ENCODE measurements around the gene LATS2. TPM values are rescaled to one million over a fixed set of nuclear protein-coding genes. Genes with fewer than 3 reads are reported as not detected.

The LATS2 gene
- polyA plus RNA-seq, 6 donors from 2014 or later: 0.07 to 0.68 (median 0.21) TPM; not detected in 1

DNA sequence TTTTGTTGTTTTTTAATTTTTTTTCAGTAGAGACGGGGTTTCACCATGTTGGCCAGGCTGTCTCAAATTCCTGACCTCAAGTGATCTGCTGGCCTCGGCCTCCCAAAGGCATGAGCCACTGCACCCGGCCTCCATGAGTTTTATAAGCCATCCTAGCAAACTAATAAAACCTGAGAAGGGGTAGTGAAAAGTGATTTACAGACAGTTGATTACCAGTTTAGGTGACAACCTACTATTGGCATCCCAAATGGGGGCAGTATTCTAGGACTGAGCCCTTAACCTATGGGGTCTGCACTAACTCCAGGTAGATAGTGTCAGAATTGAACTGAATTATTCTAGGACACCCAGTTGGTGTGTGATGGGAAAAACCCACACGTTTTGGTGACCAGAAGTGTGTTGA, 6.5 kb upstream of the LATS2 start:
- no peak for ATAC-seq (ENCODE audit: low read depth in 2 of 2)
- Mint-ChIP-seq H3K27me3 (peaks cover 2 to 11% (median 7%) of the 10 kb centered on the region in 3 donors), H3K4me3 (peak overlapping the region in 1 of 8 donors; percentile 63), H3K27ac (no peak overlapping the region), H3K36me3 (no peaks in the 10 kb centered on the region), H3K9me3 (no peaks in the 10 kb centered on the region), H3K4me1 (no peaks in the 10 kb centered on the region)
- no peak for DNase-seq

- peaks cover 9 to 17% (median 13%) of the 10 kb centered on the region in 3 donors for H3K27me3 Mint-ChIP-seq
- H3K9me3 Mint-ChIP-seq: no peaks in the 10 kb centered on the region
- peaks cover under 1 to 3% (median 1%) of the 10 kb centered on the region in 3 donors for H3K4me1 Mint-ChIP-seq
- no peaks in the 10 kb centered on the region for H3K36me3 Mint-ChIP-seq
- ATAC-seq (ENCODE audit: low read depth in 2 of 2): no peak
- H3K4me3 Mint-ChIP-seq: no peak overlapping the region
- no peak overlapping the region for H3K27ac Mint-ChIP-seq
- no peak for DNase-seq
Observed at GRCh38 chr13:21066946-21067345, 5.6 kb upstream of the LATS2 start.

DNA sequence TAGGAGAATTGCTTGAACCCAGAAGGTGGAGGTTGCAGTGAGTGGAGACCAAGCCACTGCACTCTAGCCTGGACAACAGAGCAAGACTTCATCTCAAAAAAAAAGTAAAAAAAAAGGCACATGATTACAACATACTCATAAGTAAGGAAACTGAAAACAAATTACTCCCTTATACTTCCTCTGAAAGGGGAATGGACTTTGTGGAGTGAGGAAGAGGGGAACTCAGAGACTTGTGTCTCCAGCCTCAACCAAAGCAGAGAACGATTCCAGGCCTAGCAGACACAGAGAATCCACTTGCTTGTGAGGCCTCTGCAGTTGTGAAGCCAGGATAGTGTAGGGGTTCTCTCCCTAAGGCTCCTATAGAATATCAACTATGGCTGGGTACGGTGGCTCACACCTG, 4.3 kb upstream of the LATS2 start:
- Mint-ChIP-seq H3K36me3 (no peaks in the 10 kb centered on the region), H3K4me1 (peaks cover 5 to 9% (median 6%) of the 10 kb centered on the region in 3 donors), H3K9me3 (no peaks in the 10 kb centered on the region), H3K27me3 (peaks cover 9 to 17% (median 17%) of the 10 kb centered on the region in 3 donors), H3K27ac (no peak overlapping the region), H3K4me3 (no peak overlapping the region)
- ATAC-seq (ENCODE audit: low read depth in 2 of 2) (no peak), DNase-seq (no peak)

DNA sequence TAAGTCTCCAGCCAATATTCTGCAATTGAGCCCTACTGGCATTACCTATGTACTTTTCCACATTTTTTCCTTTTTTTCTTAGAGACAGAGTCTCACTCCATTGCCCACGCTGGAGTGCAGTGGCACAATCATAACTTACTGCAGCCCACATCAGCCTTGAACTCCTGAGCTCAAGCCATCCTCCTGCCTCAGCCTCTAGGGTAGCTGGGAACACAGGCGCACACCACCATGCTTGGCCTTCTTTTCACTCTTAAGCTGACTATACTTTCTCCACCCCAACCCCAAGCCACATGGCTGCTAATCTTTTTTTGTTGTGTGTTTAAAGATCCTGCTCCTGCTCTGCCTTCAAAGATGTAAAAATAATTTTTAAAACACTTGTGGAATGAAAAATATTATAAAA, 1.6 kb upstream of the LATS2 start:
- no peaks in the 10 kb centered on the region for H3K36me3 Mint-ChIP-seq
- H3K27me3 Mint-ChIP-seq: peaks cover 9 to 17% (median 17%) of the 10 kb centered on the region in 3 donors
- peaks cover 6 to 9% (median 7%) of the 10 kb centered on the region in 3 donors for H3K4me1 Mint-ChIP-seq
- no peaks in the 10 kb centered on the region for H3K9me3 Mint-ChIP-seq
- no peak for ATAC-seq (ENCODE audit: low read depth in 2 of 2)
- H3K27ac Mint-ChIP-seq: peak overlapping the region in 3 of 6 donors; percentile 52 to 69 (median 53)
- H3K4me3 Mint-ChIP-seq: peak overlapping the region in 5 of 8 donors; percentile 66 to 92 (median 81)
- DNase-seq: no peak

DNA sequence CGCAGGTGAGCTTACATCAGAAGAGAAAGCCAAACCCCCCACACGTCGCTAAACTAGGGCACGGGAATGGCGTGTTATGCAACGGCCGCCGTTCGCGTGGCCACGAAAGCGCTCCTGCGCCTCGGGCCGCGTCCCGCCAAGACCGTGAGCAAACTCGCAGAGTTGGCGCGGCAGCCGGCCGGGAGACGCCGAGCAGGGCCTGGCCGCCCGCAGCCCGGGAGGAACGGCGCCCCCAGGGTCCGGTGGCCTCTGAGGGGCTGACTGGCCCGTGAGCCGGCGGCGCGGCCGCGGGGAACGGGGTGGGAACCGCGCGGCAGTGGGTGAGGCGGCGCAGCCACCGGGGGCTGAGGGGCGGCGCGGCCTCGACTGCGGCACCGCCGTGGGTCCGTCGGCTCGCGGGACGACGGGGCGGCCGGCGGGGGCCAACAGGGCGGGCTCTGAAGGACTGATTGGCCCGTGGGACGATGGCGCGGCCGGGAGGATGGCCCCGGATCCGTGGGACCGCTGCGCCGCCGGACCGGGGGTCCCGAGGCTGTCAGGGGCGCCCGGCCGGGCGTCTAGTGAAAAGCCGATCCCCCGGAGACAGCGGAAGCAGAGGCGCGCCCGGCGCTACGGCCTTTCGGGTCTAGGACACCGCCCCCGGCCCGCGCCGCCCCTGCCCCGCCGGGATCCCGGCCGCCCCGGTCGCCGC, 903 bp downstream of the LATS2 start:
- Mint-ChIP-seq H3K27ac (peak overlapping the region in 2 of 6 donors; percentile 29 to 53), H3K4me1 (peaks cover 6 to 9% (median 7%) of the 10 kb centered on the region in 3 donors), H3K4me3 (peak overlapping the region; percentile 68 to 89 (median 80)), H3K9me3 (no peaks in the 10 kb centered on the region), H3K27me3 (peaks cover 9 to 17% (median 17%) of the 10 kb centered on the region in 3 donors), H3K36me3 (no peaks in the 10 kb centered on the region)
- DNase-seq (no peak), ATAC-seq (ENCODE audit: low read depth in 2 of 2) (peak; percentile 29 to 37)

DNA sequence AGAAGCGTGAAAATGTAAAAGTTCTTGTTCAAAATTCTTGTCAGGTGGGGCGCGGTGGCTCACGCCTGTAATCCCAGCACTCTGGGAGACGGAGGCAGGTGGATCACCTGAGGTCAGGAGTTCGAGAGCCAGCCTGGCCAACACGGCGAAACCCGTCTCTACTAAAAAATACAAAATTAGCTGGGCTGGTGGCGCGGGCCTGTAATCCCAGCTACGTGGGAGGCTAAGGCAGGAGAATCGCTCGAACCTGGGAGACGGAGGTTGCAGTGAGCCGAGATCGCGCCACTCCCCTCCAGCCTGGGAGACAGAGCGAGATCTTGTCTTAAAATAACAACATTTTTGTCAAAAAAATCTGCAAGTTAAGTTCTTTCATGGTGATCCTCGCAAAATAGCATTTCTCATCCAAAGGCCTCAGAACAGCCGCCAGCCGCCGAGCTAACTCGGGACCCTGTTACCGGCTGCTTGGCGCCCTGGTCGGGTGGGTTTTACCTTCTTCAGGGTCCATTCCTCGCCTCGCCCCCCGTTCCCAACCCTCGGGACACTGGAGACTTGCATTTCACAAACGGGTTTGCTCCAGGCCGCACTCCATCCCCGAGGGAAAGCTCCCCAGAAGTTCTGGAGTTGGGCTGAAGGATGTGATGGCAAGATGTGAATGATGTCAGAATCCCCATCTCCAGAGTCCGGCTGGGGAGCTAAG, 1.6 kb downstream of the LATS2 start:
- ATAC-seq (ENCODE audit: low read depth in 2 of 2) (no peak), DNase-seq (no peak)
- Mint-ChIP-seq H3K9me3 (no peaks in the 10 kb centered on the region), H3K4me1 (peaks cover 6 to 9% (median 7%) of the 10 kb centered on the region in 3 donors), H3K4me3 (peak overlapping the region; percentile 73 to 89 (median 80)), H3K36me3 (no peaks in the 10 kb centered on the region), H3K27me3 (peaks cover 9 to 17% (median 17%) of the 10 kb centered on the region in 3 donors), H3K27ac (peak overlapping the region in 3 of 6 donors; percentile 29 to 73 (median 53))

DNA sequence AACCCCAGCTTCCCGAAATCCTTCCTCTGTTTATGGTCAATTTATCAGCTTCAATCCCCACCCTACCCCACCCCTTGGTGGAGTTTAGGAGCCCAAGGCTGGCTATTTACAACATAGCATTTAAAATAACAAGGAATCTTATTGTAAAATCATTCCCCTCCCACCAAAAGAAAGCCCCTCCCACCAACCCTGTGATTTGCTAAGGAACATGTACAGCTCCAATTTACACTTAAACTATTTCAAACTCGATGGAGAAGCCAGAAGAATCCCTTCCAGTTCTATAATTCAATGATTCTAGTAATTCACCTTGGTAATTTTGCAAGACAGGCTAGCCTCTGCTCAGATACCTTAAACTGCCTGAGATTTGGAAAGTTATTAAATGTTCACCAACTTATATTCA, 3.0 kb downstream of the LATS2 start:
- ATAC-seq (ENCODE audit: low read depth in 2 of 2) (no peak), DNase-seq (no peak)
- Mint-ChIP-seq H3K27ac (no peak overlapping the region), H3K9me3 (no peaks in the 10 kb centered on the region), H3K4me3 (peak overlapping the region in 2 of 8 donors; percentile 7 to 82), H3K36me3 (no peaks in the 10 kb centered on the region), H3K27me3 (peaks cover 9 to 13% (median 10%) of the 10 kb centered on the region in 3 donors), H3K4me1 (peaks cover 7 to 9% (median 7%) of the 10 kb centered on the region in 3 donors)

DNA sequence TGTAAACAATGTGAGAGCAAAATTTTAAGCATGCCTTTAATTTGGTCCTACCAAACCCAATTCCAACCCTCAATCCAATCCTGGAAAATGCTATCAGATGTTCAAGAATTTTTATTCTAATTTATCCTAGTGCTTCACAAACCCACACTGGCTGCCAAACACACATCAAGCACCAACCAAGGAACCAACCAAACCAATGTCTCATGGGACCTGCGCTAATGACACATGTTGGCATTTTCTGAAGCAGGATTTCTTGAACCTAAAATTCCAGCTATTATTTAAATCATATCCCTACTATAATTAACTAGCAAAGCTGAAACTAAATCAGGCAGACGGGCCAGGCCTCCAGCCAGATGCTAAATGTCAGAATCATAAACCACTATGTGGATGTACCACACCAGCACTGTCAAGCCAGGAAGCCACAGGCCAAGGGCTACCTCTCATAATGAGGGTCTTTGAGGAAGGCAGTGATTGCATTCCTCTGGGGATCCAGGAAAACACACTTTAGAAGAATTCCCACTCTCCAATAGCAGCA, 5.8 kb downstream of the LATS2 start:
- no peaks in the 10 kb centered on the region for H3K9me3 Mint-ChIP-seq
- no peak overlapping the region for H3K4me3 Mint-ChIP-seq
- no peak for ATAC-seq (ENCODE audit: low read depth in 2 of 2)
- H3K27me3 Mint-ChIP-seq: no peaks in the 10 kb centered on the region
- H3K4me1 Mint-ChIP-seq: peaks cover 2 to 12% (median 6%) of the 10 kb centered on the region in 3 donors
- H3K36me3 Mint-ChIP-seq: no peaks in the 10 kb centered on the region
- no peak overlapping the region for H3K27ac Mint-ChIP-seq
- no peak for DNase-seq

GRCh38 chr13:21055016-21055415, 6.4 kb downstream of the LATS2 start:
- DNase-seq (no peak), ATAC-seq (ENCODE audit: low read depth in 2 of 2) (no peak)
- H3K27me3 Mint-ChIP-seq: no peaks in the 10 kb centered on the region
- H3K4me3 Mint-ChIP-seq: no peak overlapping the region
- no peaks in the 10 kb centered on the region for H3K9me3 Mint-ChIP-seq
- H3K4me1 Mint-ChIP-seq: peaks cover 2 to 12% (median 6%) of the 10 kb centered on the region in 3 donors
- no peaks in the 10 kb centered on the region for H3K36me3 Mint-ChIP-seq
- H3K27ac Mint-ChIP-seq: no peak overlapping the region

- H3K36me3 Mint-ChIP-seq: no peaks in the 10 kb centered on the region
- no peak for DNase-seq
- H3K27me3 Mint-ChIP-seq: no peaks in the 10 kb centered on the region
- H3K27ac Mint-ChIP-seq: no peak overlapping the region
- no peaks in the 10 kb centered on the region for H3K9me3 Mint-ChIP-seq
- peaks cover 2 to 12% (median 6%) of the 10 kb centered on the region in 3 donors for H3K4me1 Mint-ChIP-seq
- H3K4me3 Mint-ChIP-seq: no peak overlapping the region
- no peak for ATAC-seq (ENCODE audit: low read depth in 2 of 2)
Observed at GRCh38 chr13:21054313-21054712, 7.1 kb downstream of the LATS2 start.

- H3K9me3 Mint-ChIP-seq: no peaks in the 10 kb centered on the region
- H3K27ac Mint-ChIP-seq: no peak overlapping the region
- H3K4me1 Mint-ChIP-seq: peaks cover 0 to 12% (median 6%) of the 10 kb centered on the region in 3 donors
- no peak overlapping the region for H3K4me3 Mint-ChIP-seq
- H3K27me3 Mint-ChIP-seq: no peaks in the 10 kb centered on the region
- DNase-seq (no peak), ATAC-seq (ENCODE audit: low read depth in 2 of 2) (no peak)
- H3K36me3 Mint-ChIP-seq: no peaks in the 10 kb centered on the region
Observed at GRCh38 chr13:21053231-21053630, 8.2 kb downstream of the LATS2 start.

GRCh38 chr13:21051675-21052074, 9.7 kb downstream of the LATS2 start:
- Mint-ChIP-seq H3K36me3 (no peaks in the 10 kb centered on the region), H3K4me3 (no peak overlapping the region), H3K27ac (peak overlapping the region in 1 of 6 donors; percentile 32), H3K9me3 (no peaks in the 10 kb centered on the region), H3K27me3 (no peaks in the 10 kb centered on the region), H3K4me1 (peaks cover 0 to 12% (median 6%) of the 10 kb centered on the region in 3 donors)
- DNase-seq (no peak), ATAC-seq (ENCODE audit: low read depth in 2 of 2) (no peak)

DNA sequence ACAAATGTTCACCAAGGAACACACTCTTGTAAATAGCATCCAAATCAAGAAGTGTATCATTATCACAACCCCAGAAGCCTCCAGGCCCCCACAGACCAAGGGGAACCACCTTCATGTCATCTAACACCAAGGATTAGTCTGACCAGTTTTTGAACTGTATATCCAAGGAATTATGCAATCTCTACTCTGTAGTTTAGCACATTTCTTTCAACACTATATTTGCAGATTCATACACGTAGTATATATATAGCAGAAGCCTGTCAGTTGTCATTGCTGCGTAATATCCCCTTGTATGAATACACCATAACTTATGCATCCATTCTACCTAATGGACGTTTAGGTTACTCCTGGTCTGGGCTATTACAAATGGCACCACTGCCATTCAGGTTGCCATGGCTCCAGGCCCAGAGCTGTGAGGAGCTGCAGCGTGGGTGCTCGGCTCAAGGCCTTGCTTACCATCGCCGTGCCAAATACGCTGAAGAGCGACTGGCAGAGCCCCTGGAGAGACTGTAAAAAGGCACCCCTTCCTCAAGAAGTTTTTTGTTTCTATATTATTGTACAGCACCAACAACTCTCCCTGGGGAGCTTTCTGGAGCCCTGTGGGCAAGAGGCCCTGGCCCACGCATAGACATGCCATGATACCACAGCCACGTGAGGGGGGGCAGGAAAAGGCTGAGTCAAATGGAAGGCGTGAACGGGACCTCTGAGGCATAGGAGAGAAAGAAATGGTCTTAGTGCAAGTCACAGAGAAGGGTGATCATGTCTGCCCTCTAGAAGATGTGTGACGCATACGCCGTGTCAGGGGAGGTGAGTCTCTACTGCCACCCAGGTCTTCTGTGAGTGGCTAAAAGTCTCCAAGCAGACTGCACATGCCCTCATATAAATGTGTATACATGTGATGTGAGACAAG, 10.8 kb downstream of the LATS2 start:
- Mint-ChIP-seq H3K4me1 (peaks cover 0 to 13% (median 8%) of the 10 kb centered on the region in 3 donors), H3K9me3 (no peaks in the 10 kb centered on the region), H3K4me3 (no peak overlapping the region), H3K27ac (no peak overlapping the region), H3K36me3 (no peaks in the 10 kb centered on the region), H3K27me3 (no peaks in the 10 kb centered on the region)
- no peak for DNase-seq
- ATAC-seq (ENCODE audit: low read depth in 2 of 2): no peak

All from naive B cell (primary cell).